K562 (cell line): ENCODE results near the gene MEX3A. TPM values are rescaled to one million over a fixed set of nuclear protein-coding genes. Genes with fewer than 3 reads are reported as not detected.

Experiments
- ASH1L ChIP-seq: fragments of 450-650 bp; IDR thresholded peaks from 2 replicates; pipeline ENCODE4 v1.6.1; 2018; ENCODE audit warnings: borderline replicate concordance, mild to moderate bottlenecking, low read depth; ENCODE audit not compliant: partially characterized antibody
- BRD4 ChIP-seq: fragments of 200-600 bp; sonication (generic); IDR thresholded peaks from 2 replicates; pipeline ENCODE4 v1.6.1; 2017; ENCODE audit warnings: inconsistent platforms
- CBFB ChIP-seq: sonication (generic); formaldehyde crosslinking; IDR thresholded peaks from 2 replicates; pipeline ENCODE4 v1.4.0; 2020; ENCODE audit warnings: mild to moderate bottlenecking, missing genetic modification reagents
- CHAMP1 ChIP-seq: fragments of 450-650 bp; IDR thresholded peaks from 2 replicates; pipeline ENCODE4 v1.6.1; 2016; ENCODE audit warnings: mild to moderate bottlenecking
- CREB1 ChIP-seq, 2 experiments: sonication (generic) in 1 of 2; formaldehyde crosslinking in 1 of 2; IDR thresholded peaks; 2 replicates each; pipeline versions ENCODE4 v1.6.1 to v1.8.0; 2012 to 2022; ENCODE audit warnings: inconsistent platforms in 1 of 2, mild to moderate bottlenecking in 1 of 2, missing genetic modification reagents in 1 of 2, moderate library complexity in 1 of 2
- CTCF ChIP-seq, 3 experiments: IDR thresholded peaks in 2 of 3; conservative IDR thresholded peaks in 1 of 3; 2 replicates each; pipeline ENCODE4 v1.5.1; 2011 to 2012; ENCODE audit warnings: low read length in 3 of 3, mild to moderate bottlenecking in 3 of 3, control low read depth in 2 of 3, improper control_type of control experiment in 1 of 3, inconsistent platforms in 1 of 3, low read depth in 1 of 3, mixed read lengths in 1 of 3, moderate library complexity in 1 of 3; ENCODE audit not compliant: insufficient read depth in 2 of 3
- ETV5 ChIP-seq: sonication (generic); formaldehyde crosslinking; IDR thresholded peaks from 2 replicates; pipeline ENCODE4 v1.4.0; 2020; ENCODE audit warnings: low read depth, mild to moderate bottlenecking, missing genetic modification reagents
- FOXA1 ChIP-seq: fragments of 450-650 bp; IDR thresholded peaks from 2 replicates; pipeline ENCODE4 v1.6.1; 2016; ENCODE audit warnings: mild to moderate bottlenecking, borderline replicate concordance
- GABPB2 ChIP-seq: fragments of 250-450 bp; sonication (Bioruptor Pico); conservative IDR thresholded peaks from 2 replicates; pipeline ENCODE4 v1.5.1; 2021; ENCODE audit warnings: mild to moderate bottlenecking
- HLTF ChIP-seq: fragments of 450-650 bp; IDR thresholded peaks from 2 replicates; pipeline ENCODE4 v1.6.1; 2016
- HMG20A ChIP-seq: fragments of 450-650 bp; formaldehyde crosslinking; conservative IDR thresholded peaks from 2 replicates; pipeline ENCODE4 v1.4.0; 2020; ENCODE audit warnings: mild to moderate bottlenecking, mixed read lengths
- HMGXB4 ChIP-seq: sonication (generic); formaldehyde crosslinking; IDR thresholded peaks from 2 replicates; pipeline ENCODE4 v1.8.1; 2023; ENCODE audit warnings: mild to moderate bottlenecking, missing genetic modification reagents
- IRF1 ChIP-seq: sonication (generic); formaldehyde crosslinking; IDR thresholded peaks from 2 replicates; pipeline ENCODE4 v1.8.0; 2022; ENCODE audit warnings: missing genetic modification reagents, mild to moderate bottlenecking, borderline replicate concordance
- NFATC3 ChIP-seq: fragments of 450-650 bp; IDR thresholded peaks from 2 replicates; pipeline ENCODE4 v1.6.1; 2017; ENCODE audit warnings: mild to moderate bottlenecking
- RAD21 ChIP-seq, 2 experiments: fragments of 250-450 bp in 1 of 2; fragments of 450-650 bp in 1 of 2; sonication (Bioruptor Pico) in 1 of 2; formaldehyde crosslinking in 1 of 2; IDR thresholded peaks in 1 of 2; conservative IDR thresholded peaks in 1 of 2; 2 replicates each; pipeline versions ENCODE4 v1.4.0 to v1.8.0; 2020 to 2022; ENCODE audit warnings: mild to moderate bottlenecking in 2 of 2, moderate library complexity in 1 of 2
- RAD51 ChIP-seq: fragments of 450-650 bp; IDR thresholded peaks from 2 replicates; pipeline ENCODE4 v1.7.1; 2016; ENCODE audit warnings: low read depth, mild to moderate bottlenecking, borderline replicate concordance
- SMARCC2 ChIP-seq: fragments of 450-650 bp; IDR thresholded peaks from 2 replicates; pipeline ENCODE4 v1.6.1; 2017; ENCODE audit warnings: antibody characterized with exemption, moderate library complexity, mild to moderate bottlenecking, low read depth
- TAF7 ChIP-seq: fragments of 450-650 bp; IDR thresholded peaks from 2 replicates; pipeline ENCODE4 v1.6.1; 2016; ENCODE audit warnings: missing genetic modification characterization, missing compliant biosample characterization
- TCF7 ChIP-seq: sonication (generic); IDR thresholded peaks from 2 replicates; pipeline ENCODE4 v1.6.1; 2016; ENCODE audit warnings: antibody characterized with exemption, borderline replicate concordance
- ZNF140 ChIP-seq: fragments of 250-450 bp; sonication (Bioruptor Pico); IDR thresholded peaks from 2 replicates; pipeline ENCODE4 v1.8.0; 2021; ENCODE audit warnings: moderate library complexity, mild to moderate bottlenecking, inconsistent platforms
- ZNF77 ChIP-seq: fragments of 250-450 bp; sonication (Bioruptor Pico); IDR thresholded peaks from 2 replicates; pipeline ENCODE4 v1.5.0; 2020
- polyA plus RNA-seq, 8 experiments: library from polyadenylated mRNA; depleted of rRNA in 4 of 8; stranded (reverse) in 5 of 8; unstranded in 3 of 8; fragments of >200 nt; fragmentation: Nextera tagmentation in 2 of 8; fragmentation: Illumina TruSeq in 1 of 8; extraction: Ambion mirVana in 2 of 8; extraction: Trizol in 1 of 8; gene quantifications; 2 replicates each; pipeline versions ENCODE4 v1.2.1 to v1.2.3, GENCODE V29; 2011 to 2014; ENCODE audit warnings: inconsistent platforms in 1 of 8, missing spikeins in 1 of 8
- total RNA-seq, 7 experiments: library from RNA; depleted of rRNA in 6 of 7; stranded (reverse); fragments of >200 nt in 6 of 7; fragmentation: Illumina TruSeq in 2 of 7; extraction: Trizol in 2 of 7; gene quantifications; 2 replicates each; pipeline versions ENCODE4 v1.2.1 to v1.2.3, GENCODE V29; 2011 to 2021; ENCODE audit warnings: low replicate concordance in 1 of 7

The MEX3A gene
- total and polyA plus RNA-seq, 9 of the 15 experiments (the other 6 are each of a cell fraction or from before 2014, with no cell fraction given): 0.36 to 13.7 (median 5.2) TPM

- TF ChIP-seq CTCF (IDR thresholded peaks at IDR 0.05 in 2 of 3, conservative IDR thresholded peaks at IDR 0.05 in 1 of 3; ENCODE audit: insufficient read depth in 2 of 3, low read depth in 1 of 3, low read length in 3 of 3) (peak; percentile 92 to 96 (median 94)), SMARCC2 (no peak), ZNF140 (CRISPR knock-in tag) (no peak), CBFB (no peak; the same call in 1 of the 2 replicates), ETV5 (CRISPR knock-in tag) (peak; percentile 46; the same call in 1 of the 2 replicates), TCF7 (no peak), NFATC3 (no peak), CREB1 (IDR thresholded peaks at IDR 0.05) (no peak), CREB1 (CRISPR knock-in tag; IDR thresholded peaks at IDR 0.05) (no peak), HMG20A (CRISPR knock-in tag) (no peak), ASH1L (no peak), ZNF77 (CRISPR knock-in tag) (no peak), RAD51 (no peak), RAD21 (CRISPR knock-in tag; conservative IDR thresholded peaks at IDR 0.05 in 1 of 2, IDR thresholded peaks at IDR 0.05 in 1 of 2) (peak; percentile 95 to 98), IRF1 (CRISPR knock-in tag) (no peak), HMGXB4 (CRISPR knock-in tag) (no peak), BRD4 (no peak), HLTF (no peak; the same call in 1 of the 2 replicates), GABPB2 (CRISPR knock-in tag) (no peak), CHAMP1 (no peak), FOXA1 (no peak), TAF7 (tag) (no peak)
Observed at GRCh38 chr1:156129687-156130577, 47.7 kb upstream of the MEX3A start (continued).
